Esophagus muscularis mucosa (tissue), 3 donors: ENCODE measurements around the gene FBXW12.

ENCODE experiments used
- CTCF ChIP-seq, 3 experiments: fragments of 200-600 bp in 2 of 3; fragments of 450-650 bp in 1 of 3; sonication (generic) in 2 of 3; IDR thresholded peaks; one replicate each; pipeline ENCODE4 v1.5.1; 2017 to 2019; ENCODE audit warnings: antibody characterized with exemption in 3 of 3, mild to moderate bottlenecking in 2 of 3, moderate library complexity in 1 of 3
- POLR2A ChIP-seq: fragments of 450-650 bp; IDR thresholded peaks from one replicate; pipeline ENCODE4 v1.6.1; 2017; ENCODE audit warnings: antibody characterized with exemption, moderate library complexity, mild to moderate bottlenecking, low read depth

- no peak for TF ChIP-seq CTCF (IDR thresholded peaks at IDR 0.05)
- no peak for TF ChIP-seq POLR2A
Measured at GRCh38 chr3:48434591-48435222, 62.7 kb downstream of the FBXW12 start.
